HL-60 (cell line): ENCODE measurements around the gene CENPA.

Experiments used
- DNase-seq, 2 experiments: peaks; one replicate each; pipeline ENCODE4 v3.0.0-alpha.2; 2010 to 2020; ENCODE audit warnings: low read depth in 1 of 2, low spot score in 1 of 2
- H3K27ac ChIP-seq: fragments of 250-450 bp; sonication (Bioruptor Pico); replicated peaks from 2 replicates; pipeline ENCODE4 v1.5.1; 2020; ENCODE audit warnings: mild to moderate bottlenecking, moderate library complexity
- H3K27me3 ChIP-seq: fragments of 250-450 bp; sonication (Bioruptor Pico); 2 replicates; pipeline ENCODE4 v1.5.1; 2021; ENCODE audit warnings: mild to moderate bottlenecking, moderate library complexity; ENCODE audit not compliant: insufficient read depth, poor library complexity, severe bottlenecking
- H3K4me3 ChIP-seq: replicated peaks from 2 replicates; pipeline ENCODE4 v1.5.1; 2011; ENCODE audit warnings: mild to moderate bottlenecking, control low read depth, low read length; ENCODE audit not compliant: insufficient read depth
- CTCF ChIP-seq: IDR thresholded peaks from one replicate; pipeline ENCODE4 v1.5.1; 2011; ENCODE audit warnings: low read length, control low read depth, inconsistent platforms; ENCODE audit not compliant: insufficient read depth
- GABPA ChIP-seq: IDR thresholded peaks from 2 replicates; pipeline ENCODE4 v1.6.1; 2012; ENCODE audit warnings: low read depth
- POLR2AphosphoS5 ChIP-seq: IDR thresholded peaks from 2 replicates; pipeline ENCODE4 v1.6.1; 2012; ENCODE audit warnings: low read depth
- REST ChIP-seq: IDR thresholded peaks from 2 replicates; pipeline ENCODE4 v1.6.1; 2012; ENCODE audit warnings: low read depth; ENCODE audit not compliant: insufficient replicate concordance
- SPI1 ChIP-seq: IDR thresholded peaks from 2 replicates; pipeline ENCODE4 v1.6.1; 2012; ENCODE audit warnings: low read depth, mild to moderate bottlenecking, borderline replicate concordance

CENPA gene

GRCh38 chr2:26820932-26821331 lies 35.1 kb downstream of the CENPA start:
- H3K4me3 ChIP-seq: no peak overlapping the region
- no peak overlapping the region for H3K27ac ChIP-seq
- TF ChIP-seq GABPA: no peak
- no peak for TF ChIP-seq POLR2AphosphoS5
- TF ChIP-seq SPI1: no peak
- no peak for TF ChIP-seq REST
- no peak for TF ChIP-seq CTCF
- no peak for DNase-seq
- H3K27me3 ChIP-seq: peaks cover 3% of the 10 kb centered on the region

GRCh38 chr2:26822877-26823276 lies 37.0 kb downstream of the CENPA start:
- Histone ChIP-seq H3K27me3 (no peaks in the 10 kb centered on the region), H3K4me3 (no peak overlapping the region), H3K27ac (no peak overlapping the region)
- TF ChIP-seq REST: no peak
- peak; percentile 67 for TF ChIP-seq SPI1
- no peak for DNase-seq

GRCh38 chr2:26838121-26838906 lies 52.5 kb downstream of the CENPA start:
- Histone ChIP-seq H3K27me3 (peaks cover 2% of the 10 kb centered on the region), H3K27ac (peak overlapping the region; percentile 58), H3K4me3 (no peak overlapping the region)
- TF ChIP-seq POLR2AphosphoS5 (peak; percentile 80), CTCF (no peak), GABPA (no peak; the same call in 1 of the 2 replicates), SPI1 (no peak), REST (peak; percentile 92)
- DNase-seq: peak in 1 of 2 experiments; percentile 88
